Astrocyte (in vitro differentiated cells and primary cell): Measurements from ENCODE around the gene SUSD2.

Experiments used
- EZH2 ChIP-seq: IDR thresholded peaks from 2 replicates; pipeline ENCODE4 v1.6.1; 2012; ENCODE audit warnings: mild to moderate bottlenecking, low read length, inconsistent platforms; ENCODE audit not compliant: insufficient read depth
- TF ChIP-seq, protein P1 (sequence below): IDR thresholded peaks from 2 replicates; pipeline ENCODE4 v1.5.1; 2011; ENCODE audit warnings: low read depth, mild to moderate bottlenecking, inconsistent platforms, low read length, moderate library complexity; ENCODE audit not compliant: insufficient read depth

DNA sequence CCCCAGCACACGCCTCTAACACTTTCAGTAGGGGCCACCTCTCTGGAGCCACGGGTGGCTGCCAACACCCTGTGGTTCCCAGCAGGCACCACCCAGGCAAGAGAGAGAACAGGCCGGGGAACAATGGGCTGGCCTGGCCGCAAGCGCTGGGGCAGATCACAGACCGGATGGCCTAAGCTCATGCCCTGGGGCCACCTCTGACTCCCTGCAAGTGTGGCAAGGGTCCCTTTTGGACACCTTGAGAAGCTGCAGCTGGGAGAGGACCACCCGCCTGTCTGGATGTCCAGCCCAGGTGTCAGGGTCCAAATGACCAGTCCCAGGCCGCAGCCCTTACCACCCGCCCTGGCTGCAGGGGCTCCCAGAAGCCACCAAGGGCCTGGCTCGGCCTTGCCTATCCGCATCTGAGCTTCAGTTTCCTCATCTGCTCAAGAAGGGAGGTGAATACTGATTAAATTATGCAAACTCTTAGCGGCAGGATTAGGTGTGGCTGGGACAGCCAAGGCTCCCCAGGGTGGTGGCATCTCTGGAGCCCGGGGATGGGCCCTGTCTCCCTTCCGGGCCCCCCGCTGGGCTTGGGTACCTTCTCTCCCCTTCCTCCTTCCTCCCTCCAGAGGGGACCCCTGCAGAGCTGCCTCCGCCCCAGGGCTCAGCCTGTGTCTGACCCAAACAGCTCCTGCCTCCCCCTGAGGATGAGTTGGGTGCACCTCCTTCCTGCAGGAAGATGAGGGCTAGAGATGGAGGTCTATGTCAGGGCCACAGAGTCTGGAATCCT lies 785 bp upstream of the SUSD2 start:
- TF ChIP-seq, protein P1, sequence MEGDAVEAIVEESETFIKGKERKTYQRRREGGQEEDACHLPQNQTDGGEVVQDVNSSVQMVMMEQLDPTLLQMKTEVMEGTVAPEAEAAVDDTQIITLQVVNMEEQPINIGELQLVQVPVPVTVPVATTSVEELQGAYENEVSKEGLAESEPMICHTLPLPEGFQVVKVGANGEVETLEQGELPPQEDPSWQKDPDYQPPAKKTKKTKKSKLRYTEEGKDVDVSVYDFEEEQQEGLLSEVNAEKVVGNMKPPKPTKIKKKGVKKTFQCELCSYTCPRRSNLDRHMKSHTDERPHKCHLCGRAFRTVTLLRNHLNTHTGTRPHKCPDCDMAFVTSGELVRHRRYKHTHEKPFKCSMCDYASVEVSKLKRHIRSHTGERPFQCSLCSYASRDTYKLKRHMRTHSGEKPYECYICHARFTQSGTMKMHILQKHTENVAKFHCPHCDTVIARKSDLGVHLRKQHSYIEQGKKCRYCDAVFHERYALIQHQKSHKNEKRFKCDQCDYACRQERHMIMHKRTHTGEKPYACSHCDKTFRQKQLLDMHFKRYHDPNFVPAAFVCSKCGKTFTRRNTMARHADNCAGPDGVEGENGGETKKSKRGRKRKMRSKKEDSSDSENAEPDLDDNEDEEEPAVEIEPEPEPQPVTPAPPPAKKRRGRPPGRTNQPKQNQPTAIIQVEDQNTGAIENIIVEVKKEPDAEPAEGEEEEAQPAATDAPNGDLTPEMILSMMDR, result no peak
- TF ChIP-seq EZH2, result no peak
